COLO829 (cell line): ENCODE data around the gene SLC29A3.

Experiments used
- DNase-seq: peaks from one replicate; pipeline ENCODE4 v3.0.0; 2012; ENCODE audit warnings: low spot score

SLC29A3 gene

GRCh38 chr10:71321386-71321785 lies 2.3 kb downstream of the SLC29A3 start:
- DNase-seq, result no peak

GRCh38 chr10:71323407-71323806 lies 4.3 kb downstream of the SLC29A3 start:
- DNase-seq, result peak; percentile 40

- DNase-seq, result no peak
Measured at GRCh38 chr10:71324743-71325142, 5.7 kb downstream of the SLC29A3 start.

- DNase-seq, result no peak
Measured at GRCh38 chr10:71325267-71325666, 6.2 kb downstream of the SLC29A3 start.

- DNase-seq, result no peak
Measured at GRCh38 chr10:71326464-71326881, 7.4 kb downstream of the SLC29A3 start.

GRCh38 chr10:71330789-71331404 lies 11.8 kb downstream of the SLC29A3 start:
- no peak for DNase-seq

GRCh38 chr10:71331736-71332135 lies 12.7 kb downstream of the SLC29A3 start:
- DNase-seq, result no peak

- DNase-seq, result no peak
Measured at GRCh38 chr10:71332466-71332865, 13.4 kb downstream of the SLC29A3 start.

GRCh38 chr10:71333129-71333887 lies 14.2 kb downstream of the SLC29A3 start:
- no peak for DNase-seq

GRCh38 chr10:71334221-71334791 lies 15.2 kb downstream of the SLC29A3 start:
- no peak for DNase-seq

- DNase-seq, result no peak
Measured at GRCh38 chr10:71335173-71335708, 16.2 kb downstream of the SLC29A3 start.

GRCh38 chr10:71336632-71337031 lies 17.6 kb downstream of the SLC29A3 start:
- no peak for DNase-seq

GRCh38 chr10:71337219-71337701 lies 18.2 kb downstream of the SLC29A3 start:
- DNase-seq, result no peak

- DNase-seq, result no peak
Measured at GRCh38 chr10:71338728-71339495, 19.9 kb downstream of the SLC29A3 start.

- DNase-seq, result no peak
Measured at GRCh38 chr10:71339796-71340589, 20.9 kb downstream of the SLC29A3 start.

- DNase-seq, result no peak
Measured at GRCh38 chr10:71342573-71343391, 23.7 kb downstream of the SLC29A3 start.

- DNase-seq, result no peak
Measured at GRCh38 chr10:71343392-71343773, 24.3 kb downstream of the SLC29A3 start.

- no peak for DNase-seq
Measured at GRCh38 chr10:71344154-71344925, 25.3 kb downstream of the SLC29A3 start.

- DNase-seq, result no peak
Measured at GRCh38 chr10:71344993-71345480, 26.0 kb downstream of the SLC29A3 start.

GRCh38 chr10:71345694-71346093 lies 26.6 kb downstream of the SLC29A3 start:
- DNase-seq, result no peak
